Measurements from ENCODE around the gene TEX28.

Gene TEX28

DNA sequence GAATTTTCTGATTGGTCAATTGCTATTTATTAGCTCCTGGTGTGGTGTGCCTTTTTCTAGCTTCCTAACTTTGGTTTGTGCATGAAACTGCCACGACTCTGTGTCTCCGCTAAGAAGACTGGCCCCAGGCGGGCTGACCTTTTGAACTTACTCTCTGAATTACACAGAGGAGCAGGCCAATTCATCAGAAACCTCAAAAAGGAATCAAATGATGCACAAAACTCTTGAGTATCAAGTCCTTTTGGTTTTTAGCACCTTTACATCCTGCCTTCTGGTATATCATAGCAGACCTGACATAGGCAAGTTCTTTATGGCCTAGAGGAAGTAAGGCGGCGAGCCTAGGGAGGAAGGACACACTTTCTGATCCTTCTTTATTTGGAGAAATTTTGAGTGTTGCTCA, 18.2 kb upstream of the TEX28 start:
- H3K27me3 Mint-ChIP-seq (ENCODE audit: low read depth): peaks cover 10% of the 10 kb centered on the region
- TF ChIP-seq, protein P1, sequence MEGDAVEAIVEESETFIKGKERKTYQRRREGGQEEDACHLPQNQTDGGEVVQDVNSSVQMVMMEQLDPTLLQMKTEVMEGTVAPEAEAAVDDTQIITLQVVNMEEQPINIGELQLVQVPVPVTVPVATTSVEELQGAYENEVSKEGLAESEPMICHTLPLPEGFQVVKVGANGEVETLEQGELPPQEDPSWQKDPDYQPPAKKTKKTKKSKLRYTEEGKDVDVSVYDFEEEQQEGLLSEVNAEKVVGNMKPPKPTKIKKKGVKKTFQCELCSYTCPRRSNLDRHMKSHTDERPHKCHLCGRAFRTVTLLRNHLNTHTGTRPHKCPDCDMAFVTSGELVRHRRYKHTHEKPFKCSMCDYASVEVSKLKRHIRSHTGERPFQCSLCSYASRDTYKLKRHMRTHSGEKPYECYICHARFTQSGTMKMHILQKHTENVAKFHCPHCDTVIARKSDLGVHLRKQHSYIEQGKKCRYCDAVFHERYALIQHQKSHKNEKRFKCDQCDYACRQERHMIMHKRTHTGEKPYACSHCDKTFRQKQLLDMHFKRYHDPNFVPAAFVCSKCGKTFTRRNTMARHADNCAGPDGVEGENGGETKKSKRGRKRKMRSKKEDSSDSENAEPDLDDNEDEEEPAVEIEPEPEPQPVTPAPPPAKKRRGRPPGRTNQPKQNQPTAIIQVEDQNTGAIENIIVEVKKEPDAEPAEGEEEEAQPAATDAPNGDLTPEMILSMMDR (IDR thresholded peaks at IDR 0.05; ENCODE audit: unreplicated experiment in 3 of 3): no peak
- H3K27ac Mint-ChIP-seq: no peak overlapping the region

DNA sequence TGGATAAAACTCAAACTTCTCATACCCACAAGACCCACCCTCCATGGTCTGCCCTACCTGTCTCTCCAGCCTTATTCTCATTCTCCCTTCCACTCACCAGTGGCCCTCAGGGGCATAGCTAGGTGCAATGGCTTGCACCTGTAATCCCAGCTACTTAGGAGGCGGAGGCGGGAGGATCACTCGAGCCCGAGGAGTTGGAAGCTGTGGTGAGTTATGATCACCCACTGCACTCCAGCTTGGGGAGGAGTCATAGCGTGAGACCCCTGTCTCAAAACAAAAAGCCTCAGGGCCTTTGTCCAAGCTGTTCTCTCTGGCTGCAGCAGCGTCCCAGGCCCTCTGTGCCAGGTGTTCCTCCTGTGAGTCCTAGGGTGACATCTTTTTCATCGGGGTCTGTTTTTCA, 17.2 kb upstream of the TEX28 start:
- H3K27me3 Mint-ChIP-seq (ENCODE audit: low read depth): peaks cover 5% of the 10 kb centered on the region
- no peak overlapping the region for H3K4me3 Mint-ChIP-seq
- no peaks in the 10 kb centered on the region for H3K36me3 Mint-ChIP-seq (ENCODE audit: low read depth)
- peaks cover 4% of the 10 kb centered on the region for H3K4me1 Mint-ChIP-seq
- no peak overlapping the region for H3K27ac Mint-ChIP-seq
- TF ChIP-seq, protein P1 (IDR thresholded peaks at IDR 0.05; ENCODE audit: unreplicated experiment in 3 of 3): no peak
- H3K9me3 Mint-ChIP-seq: peaks cover 25% of the 10 kb centered on the region

More for the DNA sequence above, 18.2 kb upstream of the TEX28 start:
- H3K4me3 Mint-ChIP-seq: no peak overlapping the region
- H3K9me3 Mint-ChIP-seq: peaks cover 21% of the 10 kb centered on the region
- no peaks in the 10 kb centered on the region for H3K36me3 Mint-ChIP-seq (ENCODE audit: low read depth)
- peaks cover 9% of the 10 kb centered on the region for H3K4me1 Mint-ChIP-seq

DNA sequence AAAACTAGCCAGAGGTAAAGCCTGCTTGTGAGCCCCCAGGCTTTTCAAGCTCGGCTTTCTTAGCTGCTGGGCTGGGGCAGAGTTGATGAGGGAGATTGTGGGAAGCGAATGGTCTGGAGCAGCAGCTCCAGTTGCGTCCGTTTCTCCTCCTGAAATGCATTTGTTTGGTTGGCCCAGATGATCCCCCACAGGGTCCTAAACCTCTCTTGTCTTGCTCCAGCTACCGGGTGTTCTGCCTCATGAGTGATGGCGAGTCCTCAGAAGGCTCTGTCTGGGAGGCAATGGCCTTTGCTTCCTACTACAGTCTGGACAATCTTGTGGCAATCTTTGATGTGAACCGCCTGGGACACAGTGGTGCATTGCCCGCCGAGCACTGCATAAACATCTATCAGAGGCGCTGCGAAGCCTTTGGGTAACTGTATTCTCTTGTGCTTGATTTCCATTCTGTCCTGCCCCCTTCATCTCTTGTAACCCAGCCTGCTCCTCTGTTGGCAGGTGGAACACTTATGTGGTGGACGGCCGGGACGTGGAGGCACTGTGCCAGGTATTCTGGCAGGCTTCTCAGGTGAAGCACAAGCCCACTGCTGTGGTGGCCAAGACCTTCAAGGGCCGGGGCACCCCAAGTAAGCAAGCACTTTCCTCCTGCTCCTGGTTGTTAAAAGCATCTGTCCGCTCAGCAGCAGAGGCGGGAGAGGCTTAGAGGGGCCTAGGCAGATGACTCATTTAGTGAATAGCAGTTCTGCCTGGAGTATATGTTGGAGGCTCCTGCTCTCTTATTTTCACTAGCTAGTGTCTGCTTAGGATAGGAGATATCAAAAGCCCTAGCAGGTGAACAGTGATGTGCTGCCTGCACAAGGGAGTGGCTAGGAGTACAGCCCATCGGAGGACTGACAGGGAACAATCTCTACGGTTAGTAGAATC, 16.0 kb upstream of the TEX28 start:
- Mint-ChIP-seq H3K27me3 (ENCODE audit: low read depth) (no peaks in the 10 kb centered on the region), H3K4me3 (no peak overlapping the region), H3K27ac (peak overlapping the region in 1 of 3 experiments; percentile 61)

DNA sequence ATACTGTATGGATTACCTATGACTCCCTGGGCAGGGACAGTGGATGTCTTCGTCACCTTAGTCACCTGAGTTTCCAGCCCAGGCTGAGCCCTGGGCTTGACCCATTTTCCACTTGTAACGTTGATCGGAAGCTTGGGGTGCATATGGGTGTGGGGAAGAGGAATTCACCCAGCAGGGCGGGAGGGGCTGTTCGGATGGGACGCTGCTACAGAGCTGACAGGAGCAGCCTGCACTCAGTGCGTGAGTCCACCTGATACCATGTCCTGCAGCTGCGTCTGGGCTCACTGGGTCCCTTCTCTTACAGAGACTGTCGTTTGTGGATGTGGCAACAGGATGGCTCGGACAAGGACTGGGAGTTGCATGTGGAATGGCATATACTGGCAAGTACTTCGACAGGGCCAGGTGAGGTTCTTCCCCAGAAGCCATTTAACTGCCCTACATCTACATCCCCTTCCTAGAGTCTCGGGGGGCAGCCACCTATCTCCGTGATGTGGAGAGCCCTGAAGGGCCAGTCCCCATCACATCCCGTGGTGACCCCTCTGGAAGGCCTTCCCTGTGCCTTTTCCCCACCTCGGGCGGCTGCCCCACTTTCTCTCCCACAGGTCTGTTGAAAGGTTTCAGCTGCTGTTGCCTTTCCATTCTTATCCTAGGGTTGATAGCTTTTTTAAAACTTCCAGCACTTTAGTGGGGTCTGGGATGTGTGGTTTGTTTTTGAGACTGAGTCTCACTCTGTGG, 14.3 kb upstream of the TEX28 start:
- Mint-ChIP-seq H3K27me3 (ENCODE audit: low read depth) (no peaks in the 10 kb centered on the region), H3K4me1 (peaks cover 4% of the 10 kb centered on the region), H3K9me3 (peaks cover 29% of the 10 kb centered on the region), H3K4me3 (no peak overlapping the region), H3K27ac (no peak overlapping the region), H3K36me3 (ENCODE audit: low read depth) (no peaks in the 10 kb centered on the region)
- TF ChIP-seq, protein P1 (IDR thresholded peaks at IDR 0.05; ENCODE audit: unreplicated experiment in 3 of 3): no peak

More for the DNA sequence above, 16.0 kb upstream of the TEX28 start:
- Mint-ChIP-seq H3K36me3 (ENCODE audit: low read depth) (no peaks in the 10 kb centered on the region), H3K9me3 (peaks cover 27% of the 10 kb centered on the region), H3K4me1 (peaks cover 4% of the 10 kb centered on the region)
- TF ChIP-seq, protein P1 (IDR thresholded peaks at IDR 0.05; ENCODE audit: unreplicated experiment in 3 of 3): no peak

DNA sequence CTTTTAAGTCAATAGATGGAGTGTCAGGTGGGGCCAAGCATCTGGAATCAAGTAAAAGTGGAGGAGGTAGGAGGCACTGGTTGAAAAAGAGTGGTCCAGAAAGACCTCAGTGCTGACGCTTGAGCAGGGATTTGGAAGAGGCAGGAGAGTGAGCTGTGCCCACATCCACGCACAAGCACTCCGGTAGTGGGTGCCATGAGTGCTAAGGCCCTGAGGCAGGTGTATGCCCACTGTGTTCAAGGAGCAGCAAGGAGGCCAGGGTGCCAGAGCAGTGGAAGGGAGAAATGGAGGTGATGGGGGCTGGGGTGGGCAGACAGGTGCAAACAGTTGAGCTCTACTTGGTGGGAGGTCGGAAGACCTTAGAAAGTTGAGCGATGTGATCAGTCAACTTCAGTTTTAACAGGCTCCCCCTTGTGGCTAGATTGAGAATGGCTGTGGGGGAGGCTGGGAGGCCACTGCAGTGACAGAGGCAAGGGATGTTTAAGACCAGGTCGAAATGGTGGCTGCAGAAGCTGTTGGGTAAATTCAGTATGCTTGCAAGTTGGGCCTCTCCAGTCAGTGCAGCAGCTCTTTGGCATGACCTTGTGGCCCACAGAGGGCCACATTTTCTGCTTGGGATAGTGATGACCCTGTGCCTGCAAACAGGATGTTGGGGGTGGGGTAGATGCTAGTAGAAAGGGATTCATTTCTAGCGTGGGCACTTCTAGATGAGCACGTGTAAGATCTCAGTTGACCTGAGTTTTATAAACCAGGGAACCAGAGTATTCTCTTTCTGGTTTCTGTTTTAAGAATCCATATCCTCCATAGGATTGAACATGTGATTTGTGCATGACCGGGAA, 13.4 kb upstream of the TEX28 start:
- H3K4me3 Mint-ChIP-seq: no peak overlapping the region
- H3K4me1 Mint-ChIP-seq: peaks cover 11% of the 10 kb centered on the region
- TF ChIP-seq, protein P1 (IDR thresholded peaks at IDR 0.05; ENCODE audit: unreplicated experiment in 3 of 3): peak; percentile 43 to 56 (median 54)
- no peaks in the 10 kb centered on the region for H3K36me3 Mint-ChIP-seq (ENCODE audit: low read depth)
- H3K27ac Mint-ChIP-seq: no peak overlapping the region
- H3K9me3 Mint-ChIP-seq: peaks cover 29% of the 10 kb centered on the region
- H3K27me3 Mint-ChIP-seq (ENCODE audit: low read depth): peaks cover 6% of the 10 kb centered on the region
